ENCODE measurements around the gene AGT. TPM values are rescaled to one million over a fixed set of nuclear protein-coding genes. Genes with fewer than 3 reads are reported as not detected.

Gene AGT
- total RNA-seq, 1 donor from 2014 or later = 118 TPM

DNA sequence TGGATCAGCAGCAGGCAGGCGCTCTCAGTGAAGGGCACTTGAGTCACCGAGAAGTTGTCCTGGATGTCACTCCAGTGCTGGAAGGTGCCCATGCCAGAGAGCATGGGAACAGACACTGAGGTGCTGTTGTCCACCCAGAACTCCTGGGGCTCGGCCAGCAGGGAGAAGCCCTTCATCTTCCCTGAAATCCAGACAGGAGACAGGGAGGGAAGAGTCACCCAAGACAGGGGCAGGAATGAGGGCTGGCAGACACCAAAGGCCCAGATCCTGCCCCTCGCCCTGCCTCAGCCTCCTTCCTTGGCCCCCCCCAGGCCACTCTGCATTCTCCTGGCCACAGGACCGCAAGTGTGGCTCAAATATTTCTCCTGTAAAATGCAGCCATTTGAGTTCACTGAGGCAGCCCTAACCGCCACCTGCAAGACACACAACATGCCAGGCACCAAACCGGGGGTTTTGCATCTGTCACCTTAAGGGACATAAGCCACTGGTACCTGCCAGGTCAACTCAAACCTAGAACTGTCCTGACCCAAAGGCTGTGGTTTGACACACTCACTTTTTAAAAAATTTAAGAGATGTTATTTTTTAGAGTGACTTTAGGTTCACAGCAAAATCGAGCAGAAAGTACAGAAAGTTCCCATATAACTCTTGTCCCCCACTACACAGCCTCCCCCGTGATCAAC lies 7.8 kb downstream of the AGT start:
- H3K4me1 Mint-ChIP-seq (ENCODE audit: low read depth) = peaks cover 13% of the 10 kb centered on the region
- TF ChIP-seq, protein P1, sequence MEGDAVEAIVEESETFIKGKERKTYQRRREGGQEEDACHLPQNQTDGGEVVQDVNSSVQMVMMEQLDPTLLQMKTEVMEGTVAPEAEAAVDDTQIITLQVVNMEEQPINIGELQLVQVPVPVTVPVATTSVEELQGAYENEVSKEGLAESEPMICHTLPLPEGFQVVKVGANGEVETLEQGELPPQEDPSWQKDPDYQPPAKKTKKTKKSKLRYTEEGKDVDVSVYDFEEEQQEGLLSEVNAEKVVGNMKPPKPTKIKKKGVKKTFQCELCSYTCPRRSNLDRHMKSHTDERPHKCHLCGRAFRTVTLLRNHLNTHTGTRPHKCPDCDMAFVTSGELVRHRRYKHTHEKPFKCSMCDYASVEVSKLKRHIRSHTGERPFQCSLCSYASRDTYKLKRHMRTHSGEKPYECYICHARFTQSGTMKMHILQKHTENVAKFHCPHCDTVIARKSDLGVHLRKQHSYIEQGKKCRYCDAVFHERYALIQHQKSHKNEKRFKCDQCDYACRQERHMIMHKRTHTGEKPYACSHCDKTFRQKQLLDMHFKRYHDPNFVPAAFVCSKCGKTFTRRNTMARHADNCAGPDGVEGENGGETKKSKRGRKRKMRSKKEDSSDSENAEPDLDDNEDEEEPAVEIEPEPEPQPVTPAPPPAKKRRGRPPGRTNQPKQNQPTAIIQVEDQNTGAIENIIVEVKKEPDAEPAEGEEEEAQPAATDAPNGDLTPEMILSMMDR (IDR thresholded peaks at IDR 0.05) = no peak
- peaks cover 9% of the 10 kb centered on the region for H3K27me3 Mint-ChIP-seq (ENCODE audit: low read depth)
- no peak overlapping the region for H3K4me3 Mint-ChIP-seq (ENCODE audit: unreplicated experiment)
- H3K9me3 Mint-ChIP-seq (ENCODE audit: low read depth) = no peaks in the 10 kb centered on the region
- no peak for DNase-seq (ENCODE audit: low spot score)
- H3K36me3 Mint-ChIP-seq (ENCODE audit: low read depth) = peaks cover 37% of the 10 kb centered on the region
- no peak overlapping the region for H3K27ac Mint-ChIP-seq (ENCODE audit: unreplicated experiment)

DNA sequence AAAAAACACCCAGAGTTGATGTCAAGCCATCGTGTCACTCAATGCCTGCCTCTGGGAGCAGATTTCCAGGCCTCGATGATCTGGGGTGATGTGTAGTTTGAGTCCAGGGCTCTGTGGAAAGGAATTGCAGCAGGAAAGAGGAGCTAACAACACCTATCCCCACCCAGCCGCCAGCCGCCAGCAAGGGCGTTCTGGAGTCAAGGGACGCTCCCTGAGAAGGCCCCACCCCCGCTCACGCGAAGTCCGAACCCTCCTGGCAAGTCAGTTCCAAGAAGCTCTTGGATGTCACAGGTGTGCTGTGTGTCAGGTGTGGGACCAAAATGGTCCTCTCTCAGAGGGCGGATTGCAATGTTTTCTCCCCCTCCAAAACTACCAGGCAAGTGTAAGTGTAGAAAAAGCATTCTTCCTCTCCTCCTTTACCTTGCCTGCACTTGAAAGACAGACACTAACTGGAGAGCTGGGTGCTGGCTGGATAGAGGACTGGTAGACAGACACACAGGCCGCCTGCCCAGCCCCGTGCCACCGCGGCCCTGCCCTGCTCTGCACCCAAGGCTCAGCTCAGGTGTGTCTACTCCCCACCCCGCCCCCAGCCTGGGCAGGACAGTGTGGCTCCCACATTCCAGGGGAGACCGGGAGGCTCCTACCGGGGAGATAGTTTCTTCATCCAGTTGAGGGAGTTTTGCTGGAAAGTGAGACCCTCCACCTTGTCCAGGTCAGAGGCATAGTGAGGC lies 8.5 kb downstream of the AGT start:
- H3K4me1 Mint-ChIP-seq (ENCODE audit: low read depth) = peaks cover 8% of the 10 kb centered on the region
- DNase-seq (ENCODE audit: low spot score) = no peak
- no peak overlapping the region for H3K27ac Mint-ChIP-seq (ENCODE audit: unreplicated experiment)
- H3K4me3 Mint-ChIP-seq (ENCODE audit: unreplicated experiment) = no peak overlapping the region
- H3K9me3 Mint-ChIP-seq (ENCODE audit: low read depth) = no peaks in the 10 kb centered on the region
- TF ChIP-seq, protein P1 (IDR thresholded peaks at IDR 0.05) = no peak
- peaks cover 37% of the 10 kb centered on the region for H3K36me3 Mint-ChIP-seq (ENCODE audit: low read depth)
- peaks cover 9% of the 10 kb centered on the region for H3K27me3 Mint-ChIP-seq (ENCODE audit: low read depth)

DNA sequence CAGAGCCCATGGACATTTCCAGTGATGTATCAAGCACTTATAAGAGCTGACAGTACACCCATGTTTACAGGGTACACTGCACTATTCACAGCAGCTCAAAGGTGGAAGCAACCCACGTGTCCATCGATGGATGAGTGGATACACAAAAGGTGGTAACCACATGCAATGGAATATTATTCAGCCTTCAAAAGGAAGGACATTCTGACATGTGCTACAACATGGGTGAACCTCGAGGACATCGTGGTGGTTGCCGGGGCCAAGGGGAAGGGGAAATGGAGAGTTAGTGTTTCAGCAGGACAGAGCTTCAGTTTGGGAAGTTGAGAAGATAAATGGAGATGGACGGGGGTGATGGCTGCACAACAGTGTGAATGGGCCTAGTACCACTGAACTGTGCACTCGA lies 9.1 kb downstream of the AGT start:
- H3K27me3 Mint-ChIP-seq (ENCODE audit: low read depth) = peaks cover 9% of the 10 kb centered on the region
- no peaks in the 10 kb centered on the region for H3K9me3 Mint-ChIP-seq (ENCODE audit: low read depth)
- H3K4me3 Mint-ChIP-seq (ENCODE audit: unreplicated experiment) = no peak overlapping the region
- no peak overlapping the region for H3K27ac Mint-ChIP-seq (ENCODE audit: unreplicated experiment)
- peaks cover 8% of the 10 kb centered on the region for H3K4me1 Mint-ChIP-seq (ENCODE audit: low read depth)
- TF ChIP-seq, protein P1 (IDR thresholded peaks at IDR 0.05) = no peak
- peaks cover 37% of the 10 kb centered on the region for H3K36me3 Mint-ChIP-seq (ENCODE audit: low read depth)
- no peak for DNase-seq (ENCODE audit: low spot score)

DNA sequence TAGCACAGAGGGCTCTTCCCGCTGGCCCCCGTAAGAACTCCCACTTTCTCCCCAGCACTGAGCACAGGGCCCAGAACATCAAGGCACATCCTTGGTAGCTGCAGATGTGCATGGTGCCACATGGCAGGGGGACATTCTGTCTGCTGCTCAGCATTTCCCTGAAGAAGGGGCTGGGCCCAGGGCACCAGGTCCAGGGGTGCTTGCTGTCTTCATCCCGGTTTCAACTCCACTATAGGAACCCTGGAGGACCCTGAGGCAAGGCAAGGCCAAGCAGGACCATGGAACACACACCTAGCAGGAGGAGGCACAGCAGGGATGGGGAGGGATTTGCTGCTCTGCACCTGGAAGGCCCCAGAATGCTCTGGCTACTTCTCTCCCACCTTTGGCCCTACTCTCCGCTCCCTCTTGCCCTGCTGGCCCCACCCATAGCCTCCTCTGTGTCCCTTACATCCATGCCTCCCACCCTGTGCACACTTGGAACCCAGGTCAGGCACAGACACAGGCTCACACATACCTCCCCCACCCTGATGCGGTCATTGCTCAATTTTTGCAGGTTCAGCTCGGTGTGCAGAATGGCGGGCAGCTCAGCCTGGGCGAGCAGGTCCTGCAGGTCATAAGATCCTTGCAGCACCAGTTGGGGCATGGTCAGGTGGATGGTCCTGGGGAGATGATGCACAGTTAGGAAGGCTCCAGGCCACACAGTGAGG lies 10.1 kb downstream of the AGT start:
- Mint-ChIP-seq H3K27ac (ENCODE audit: unreplicated experiment) (no peak overlapping the region), H3K4me3 (ENCODE audit: unreplicated experiment) (no peak overlapping the region), H3K4me1 (ENCODE audit: low read depth) (peaks cover 5% of the 10 kb centered on the region), H3K27me3 (ENCODE audit: low read depth) (peaks cover 8% of the 10 kb centered on the region), H3K9me3 (ENCODE audit: low read depth) (no peaks in the 10 kb centered on the region), H3K36me3 (ENCODE audit: low read depth) (peaks cover 32% of the 10 kb centered on the region)
- TF ChIP-seq, protein P1 (IDR thresholded peaks at IDR 0.05) = no peak
- no peak for DNase-seq (ENCODE audit: low spot score)

DNA sequence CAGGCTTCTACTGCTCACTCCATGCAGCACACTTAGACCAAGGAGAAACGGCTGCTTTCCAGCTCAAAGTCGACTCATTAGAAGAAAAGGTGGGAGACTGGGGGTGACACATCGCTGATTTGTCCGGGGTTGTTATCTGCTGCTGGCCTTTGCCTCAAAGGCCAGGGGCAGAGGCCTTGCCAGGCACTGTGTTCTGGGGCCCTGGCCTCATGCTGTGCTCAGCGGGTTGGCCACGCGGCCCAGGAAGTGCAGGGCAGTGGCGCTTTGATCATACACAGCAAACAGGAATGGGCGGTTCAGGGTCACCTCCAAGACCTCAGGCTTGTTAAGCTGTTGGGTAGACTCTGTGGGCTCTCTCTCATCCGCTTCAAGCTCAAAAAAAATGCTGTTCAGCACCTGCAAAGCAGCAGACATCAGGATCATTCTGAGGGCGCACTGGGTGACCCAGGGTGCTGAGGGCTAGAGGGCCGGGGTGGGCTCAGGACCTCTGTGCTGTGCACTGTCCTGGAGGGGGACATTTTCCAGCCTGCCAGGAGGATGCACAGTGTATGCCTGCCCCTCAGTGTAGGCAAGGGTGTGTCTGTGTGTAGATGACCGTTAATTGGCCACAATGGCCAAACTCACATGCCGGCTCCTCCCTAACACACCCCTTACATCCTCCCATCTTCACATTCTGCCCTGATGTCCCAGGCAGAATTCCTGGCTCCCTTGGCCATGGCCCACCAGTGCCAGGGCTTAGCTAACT lies 10.8 kb downstream of the AGT start:
- Mint-ChIP-seq H3K4me3 (ENCODE audit: unreplicated experiment) (no peak overlapping the region), H3K27me3 (ENCODE audit: low read depth) (peaks cover 2% of the 10 kb centered on the region), H3K9me3 (ENCODE audit: low read depth) (no peaks in the 10 kb centered on the region), H3K27ac (ENCODE audit: unreplicated experiment) (no peak overlapping the region), H3K36me3 (ENCODE audit: low read depth) (peaks cover 25% of the 10 kb centered on the region), H3K4me1 (ENCODE audit: low read depth) (no peaks in the 10 kb centered on the region)
- DNase-seq (ENCODE audit: low spot score) = no peak
- TF ChIP-seq, protein P1 (IDR thresholded peaks at IDR 0.05) = no peak
